ENCODE measurements around the gene SPPL2B. TPM values are rescaled to one million over a fixed set of nuclear protein-coding genes. Genes with fewer than 3 reads are reported as not detected.

SPPL2B gene
- total RNA-seq, 1 donor from 2014 or later, result 54.3 TPM

- Histone ChIP-seq H3K4me3 (no peak overlapping the region), H3K4me1 (peaks cover 27% of the 10 kb centered on the region)
These were observed 7.4 kb downstream of the SPPL2B start for GRCh38 chr19:2335848-2336247.

GRCh38 chr19:2336528-2337328 lies 8.2 kb downstream of the SPPL2B start:
- intact Hi-C loops (cut with DNase I), result no loop called here
- H3K9me3 ChIP-seq, result no peaks in the 10 kb centered on the region
- H3K36me3 ChIP-seq, result peaks cover 0 to 16% of the 10 kb centered on the region in 2 donors
- H3K27ac ChIP-seq, result no peak overlapping the region
- no peak overlapping the region for H3K4me3 ChIP-seq
- no peak for TF ChIP-seq POLR2A (IDR thresholded peaks at IDR 0.05)
- no peak for DNase-seq (ENCODE audit: extremely low spot score in 2 of 2)
- no peaks in the 10 kb centered on the region for H3K27me3 ChIP-seq
- H3K4me1 ChIP-seq, result peaks cover 18% of the 10 kb centered on the region

More at GRCh38 chr19:2335848-2336247, 7.4 kb downstream of the SPPL2B start:
- no peak for TF ChIP-seq POLR2AphosphoS5 (IDR thresholded peaks at IDR 0.05; ENCODE audit: insufficient read depth in 1 of 2, low read depth in 1 of 2)
- DNase-seq (ENCODE audit: extremely low spot score in 2 of 2), result no peak
- Histone ChIP-seq H3K27me3 (no peaks in the 10 kb centered on the region), H3K27ac (no peak overlapping the region), H3K36me3 (peaks cover 0 to 10% of the 10 kb centered on the region in 2 donors), H3K9me3 (no peaks in the 10 kb centered on the region)
- intact Hi-C loops (cut with DNase I), result no loop called here

- intact Hi-C loops (cut with DNase I), result no loop called here
- H3K36me3 ChIP-seq, result peaks cover 0 to 16% of the 10 kb centered on the region in 2 donors
These were observed 8.8 kb downstream of the SPPL2B start for GRCh38 chr19:2337329-2337707.

GRCh38 chr19:2338055-2338615 lies 9.7 kb downstream of the SPPL2B start:
- peaks cover 0 to 16% of the 10 kb centered on the region in 2 donors for H3K36me3 ChIP-seq

More at GRCh38 chr19:2337329-2337707, 8.8 kb downstream of the SPPL2B start:
- no peak overlapping the region for H3K4me3 ChIP-seq
- TF ChIP-seq POLR2A (IDR thresholded peaks at IDR 0.05) (no peak), CTCF (IDR thresholded peaks at IDR 0.05) (peak in 1 of 3 experiments; percentile 13), POLR2AphosphoS5 (IDR thresholded peaks at IDR 0.05; ENCODE audit: insufficient read depth in 1 of 2, low read depth in 1 of 2) (no peak)
- no peak for DNase-seq (ENCODE audit: extremely low spot score in 2 of 2)
- no peaks in the 10 kb centered on the region for H3K27me3 ChIP-seq
- no peaks in the 10 kb centered on the region for H3K9me3 ChIP-seq
- peaks cover 12% of the 10 kb centered on the region for H3K4me1 ChIP-seq
- H3K27ac ChIP-seq, result no peak overlapping the region

GRCh38 chr19:2338751-2339643 lies 10.5 kb downstream of the SPPL2B start:
- DNase-seq (ENCODE audit: extremely low spot score in 2 of 2), result no peak
- H3K27ac ChIP-seq, result no peak overlapping the region
- no peaks in the 10 kb centered on the region for H3K9me3 ChIP-seq
- H3K4me3 ChIP-seq, result no peak overlapping the region
- intact Hi-C loops (cut with DNase I), result no loop called here
- no peaks in the 10 kb centered on the region for H3K4me1 ChIP-seq
- H3K27me3 ChIP-seq, result no peaks in the 10 kb centered on the region
- TF ChIP-seq POLR2AphosphoS5 (IDR thresholded peaks at IDR 0.05; ENCODE audit: insufficient read depth in 1 of 2, low read depth in 1 of 2) (no peak), POLR2A (IDR thresholded peaks at IDR 0.05) (no peak), CTCF (IDR thresholded peaks at IDR 0.05) (no peak)
- peaks cover 0 to 16% of the 10 kb centered on the region in 2 donors for H3K36me3 ChIP-seq

More at GRCh38 chr19:2338055-2338615, 9.7 kb downstream of the SPPL2B start:
- Histone ChIP-seq H3K4me1 (peaks cover 4% of the 10 kb centered on the region), H3K4me3 (no peak overlapping the region), H3K27me3 (no peaks in the 10 kb centered on the region), H3K27ac (no peak overlapping the region), H3K9me3 (no peaks in the 10 kb centered on the region)
- DNase-seq (ENCODE audit: extremely low spot score in 2 of 2), result no peak
- intact Hi-C loops (cut with DNase I), result no loop called here
- TF ChIP-seq POLR2AphosphoS5 (IDR thresholded peaks at IDR 0.05; ENCODE audit: insufficient read depth in 1 of 2, low read depth in 1 of 2) (no peak), CTCF (IDR thresholded peaks at IDR 0.05) (no peak), POLR2A (IDR thresholded peaks at IDR 0.05) (no peak)
